ENCODE measurements around the gene CENPT. TPM values are rescaled to one million over a fixed set of nuclear protein-coding genes. Genes with fewer than 3 reads are reported as not detected.

CENPT gene
- total and polyA plus RNA-seq, 2 of the 13 experiments (the other 11 are each of a cell fraction or from before 2014, with no cell fraction given) = 40.9 to 43.3 TPM

DNA sequence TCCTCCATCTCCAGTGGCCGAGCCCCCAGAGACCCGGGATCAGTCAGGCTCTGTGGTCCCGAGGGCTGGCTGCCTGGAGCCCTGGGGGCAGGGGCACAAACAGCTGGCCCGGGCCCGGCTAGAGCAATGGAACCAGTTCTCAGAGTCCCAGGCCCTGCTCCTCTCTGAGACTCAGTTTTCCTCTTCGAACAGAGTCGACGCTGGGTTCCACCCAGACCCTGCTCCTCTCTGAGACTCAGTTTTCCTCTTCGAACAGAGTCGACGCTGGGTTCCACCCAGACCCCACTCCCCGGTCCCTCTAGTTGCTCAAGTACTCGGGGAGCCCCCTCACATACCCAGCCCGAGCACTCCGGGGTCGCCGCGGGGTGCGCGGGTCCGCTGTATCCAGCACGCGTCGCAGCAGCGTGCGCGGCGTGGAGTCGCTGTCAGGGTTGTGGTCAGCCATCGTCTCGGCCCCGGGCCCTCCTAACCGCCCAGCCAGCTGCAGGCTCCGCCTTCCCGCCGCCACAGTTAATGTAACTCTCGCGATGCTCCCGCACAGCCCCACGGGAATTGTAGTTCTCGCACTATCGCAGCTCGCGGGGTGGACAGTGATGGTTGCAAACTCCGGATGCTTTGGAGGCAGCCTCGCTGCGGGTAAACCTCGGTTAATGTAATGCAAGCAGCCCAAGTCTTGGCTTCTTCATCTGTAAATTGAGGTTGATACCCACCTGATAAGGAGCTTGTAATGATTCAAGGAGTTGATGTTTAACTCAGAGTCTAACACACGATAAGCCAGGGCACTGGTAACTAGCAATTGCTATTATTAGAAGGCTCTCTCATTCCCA is 13.9 kb downstream of the CENPT start (continued):
- TF ChIP-seq, protein P1, sequence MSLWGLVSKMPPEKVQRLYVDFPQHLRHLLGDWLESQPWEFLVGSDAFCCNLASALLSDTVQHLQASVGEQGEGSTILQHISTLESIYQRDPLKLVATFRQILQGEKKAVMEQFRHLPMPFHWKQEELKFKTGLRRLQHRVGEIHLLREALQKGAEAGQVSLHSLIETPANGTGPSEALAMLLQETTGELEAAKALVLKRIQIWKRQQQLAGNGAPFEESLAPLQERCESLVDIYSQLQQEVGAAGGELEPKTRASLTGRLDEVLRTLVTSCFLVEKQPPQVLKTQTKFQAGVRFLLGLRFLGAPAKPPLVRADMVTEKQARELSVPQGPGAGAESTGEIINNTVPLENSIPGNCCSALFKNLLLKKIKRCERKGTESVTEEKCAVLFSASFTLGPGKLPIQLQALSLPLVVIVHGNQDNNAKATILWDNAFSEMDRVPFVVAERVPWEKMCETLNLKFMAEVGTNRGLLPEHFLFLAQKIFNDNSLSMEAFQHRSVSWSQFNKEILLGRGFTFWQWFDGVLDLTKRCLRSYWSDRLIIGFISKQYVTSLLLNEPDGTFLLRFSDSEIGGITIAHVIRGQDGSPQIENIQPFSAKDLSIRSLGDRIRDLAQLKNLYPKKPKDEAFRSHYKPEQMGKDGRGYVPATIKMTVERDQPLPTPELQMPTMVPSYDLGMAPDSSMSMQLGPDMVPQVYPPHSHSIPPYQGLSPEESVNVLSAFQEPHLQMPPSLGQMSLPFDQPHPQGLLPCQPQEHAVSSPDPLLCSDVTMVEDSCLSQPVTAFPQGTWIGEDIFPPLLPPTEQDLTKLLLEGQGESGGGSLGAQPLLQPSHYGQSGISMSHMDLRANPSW (CRISPR knock-in tag; IDR thresholded peaks at IDR 0.05; ENCODE audit: borderline replicate concordance) = peak; percentile 64; the same call in 1 of the 2 replicates
- TF ChIP-seq ATM (IDR thresholded peaks at IDR 0.05; ENCODE audit: borderline replicate concordance) (no peak), CEBPG (CRISPR knock-in tag; IDR thresholded peaks at IDR 0.05) (peak; percentile 49; the same call in 1 of the 2 replicates), ZFP36L2 (CRISPR knock-in tag; IDR thresholded peaks at IDR 0.05) (no peak), ZSCAN25 (CRISPR knock-in tag; IDR thresholded peaks at IDR 0.05) (peak; percentile 66; the same call in 1 of the 2 replicates), SRSF4 (IDR thresholded peaks at IDR 0.05; ENCODE audit: low read depth, low read length, poor library complexity, severe bottlenecking) (no peak), ZNF24 (IDR thresholded peaks at IDR 0.05) (no peak), GATA4 (IDR thresholded peaks at IDR 0.05; ENCODE audit: borderline replicate concordance, low read depth) (0 out of 2 replicates have a peak, but pooled peaks have one; percentile 59), HOXD1 (CRISPR knock-in tag; IDR thresholded peaks at IDR 0.05) (no peak)
- TF ChIP-seq, protein P2, sequence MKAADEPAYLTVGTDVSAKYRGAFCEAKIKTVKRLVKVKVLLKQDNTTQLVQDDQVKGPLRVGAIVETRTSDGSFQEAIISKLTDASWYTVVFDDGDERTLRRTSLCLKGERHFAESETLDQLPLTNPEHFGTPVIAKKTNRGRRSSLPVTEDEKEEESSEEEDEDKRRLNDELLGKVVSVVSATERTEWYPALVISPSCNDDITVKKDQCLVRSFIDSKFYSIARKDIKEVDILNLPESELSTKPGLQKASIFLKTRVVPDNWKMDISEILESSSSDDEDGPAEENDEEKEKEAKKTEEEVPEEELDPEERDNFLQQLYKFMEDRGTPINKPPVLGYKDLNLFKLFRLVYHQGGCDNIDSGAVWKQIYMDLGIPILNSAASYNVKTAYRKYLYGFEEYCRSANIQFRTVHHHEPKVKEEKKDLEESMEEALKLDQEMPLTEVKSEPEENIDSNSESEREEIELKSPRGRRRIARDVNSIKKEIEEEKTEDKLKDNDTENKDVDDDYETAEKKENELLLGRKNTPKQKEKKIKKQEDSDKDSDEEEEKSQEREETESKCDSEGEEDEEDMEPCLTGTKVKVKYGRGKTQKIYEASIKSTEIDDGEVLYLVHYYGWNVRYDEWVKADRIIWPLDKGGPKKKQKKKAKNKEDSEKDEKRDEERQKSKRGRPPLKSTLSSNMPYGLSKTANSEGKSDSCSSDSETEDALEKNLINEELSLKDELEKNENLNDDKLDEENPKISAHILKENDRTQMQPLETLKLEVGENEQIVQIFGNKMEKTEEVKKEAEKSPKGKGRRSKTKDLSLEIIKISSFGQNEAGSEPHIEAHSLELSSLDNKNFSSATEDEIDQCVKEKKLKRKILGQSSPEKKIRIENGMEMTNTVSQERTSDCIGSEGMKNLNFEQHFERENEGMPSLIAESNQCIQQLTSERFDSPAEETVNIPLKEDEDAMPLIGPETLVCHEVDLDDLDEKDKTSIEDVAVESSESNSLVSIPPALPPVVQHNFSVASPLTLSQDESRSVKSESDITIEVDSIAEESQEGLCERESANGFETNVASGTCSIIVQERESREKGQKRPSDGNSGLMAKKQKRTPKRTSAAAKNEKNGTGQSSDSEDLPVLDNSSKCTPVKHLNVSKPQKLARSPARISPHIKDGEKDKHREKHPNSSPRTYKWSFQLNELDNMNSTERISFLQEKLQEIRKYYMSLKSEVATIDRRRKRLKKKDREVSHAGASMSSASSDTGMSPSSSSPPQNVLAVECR (CRISPR knock-in tag; IDR thresholded peaks at IDR 0.05; ENCODE audit: borderline replicate concordance) = peak; percentile 97
- TF ChIP-seq, protein P3, sequence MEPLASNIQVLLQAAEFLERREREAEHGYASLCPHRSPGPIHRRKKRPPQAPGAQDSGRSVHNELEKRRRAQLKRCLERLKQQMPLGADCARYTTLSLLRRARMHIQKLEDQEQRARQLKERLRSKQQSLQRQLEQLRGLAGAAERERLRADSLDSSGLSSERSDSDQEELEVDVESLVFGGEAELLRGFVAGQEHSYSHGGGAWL (CRISPR knock-in tag; IDR thresholded peaks at IDR 0.05) = peak; percentile 93
- TF ChIP-seq, protein P4, sequence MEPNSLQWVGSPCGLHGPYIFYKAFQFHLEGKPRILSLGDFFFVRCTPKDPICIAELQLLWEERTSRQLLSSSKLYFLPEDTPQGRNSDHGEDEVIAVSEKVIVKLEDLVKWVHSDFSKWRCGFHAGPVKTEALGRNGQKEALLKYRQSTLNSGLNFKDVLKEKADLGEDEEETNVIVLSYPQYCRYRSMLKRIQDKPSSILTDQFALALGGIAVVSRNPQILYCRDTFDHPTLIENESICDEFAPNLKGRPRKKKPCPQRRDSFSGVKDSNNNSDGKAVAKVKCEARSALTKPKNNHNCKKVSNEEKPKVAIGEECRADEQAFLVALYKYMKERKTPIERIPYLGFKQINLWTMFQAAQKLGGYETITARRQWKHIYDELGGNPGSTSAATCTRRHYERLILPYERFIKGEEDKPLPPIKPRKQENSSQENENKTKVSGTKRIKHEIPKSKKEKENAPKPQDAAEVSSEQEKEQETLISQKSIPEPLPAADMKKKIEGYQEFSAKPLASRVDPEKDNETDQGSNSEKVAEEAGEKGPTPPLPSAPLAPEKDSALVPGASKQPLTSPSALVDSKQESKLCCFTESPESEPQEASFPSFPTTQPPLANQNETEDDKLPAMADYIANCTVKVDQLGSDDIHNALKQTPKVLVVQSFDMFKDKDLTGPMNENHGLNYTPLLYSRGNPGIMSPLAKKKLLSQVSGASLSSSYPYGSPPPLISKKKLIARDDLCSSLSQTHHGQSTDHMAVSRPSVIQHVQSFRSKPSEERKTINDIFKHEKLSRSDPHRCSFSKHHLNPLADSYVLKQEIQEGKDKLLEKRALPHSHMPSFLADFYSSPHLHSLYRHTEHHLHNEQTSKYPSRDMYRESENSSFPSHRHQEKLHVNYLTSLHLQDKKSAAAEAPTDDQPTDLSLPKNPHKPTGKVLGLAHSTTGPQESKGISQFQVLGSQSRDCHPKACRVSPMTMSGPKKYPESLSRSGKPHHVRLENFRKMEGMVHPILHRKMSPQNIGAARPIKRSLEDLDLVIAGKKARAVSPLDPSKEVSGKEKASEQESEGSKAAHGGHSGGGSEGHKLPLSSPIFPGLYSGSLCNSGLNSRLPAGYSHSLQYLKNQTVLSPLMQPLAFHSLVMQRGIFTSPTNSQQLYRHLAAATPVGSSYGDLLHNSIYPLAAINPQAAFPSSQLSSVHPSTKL (CRISPR knock-in tag; IDR thresholded peaks at IDR 0.05) = peak; percentile 26; the same call in 1 of the 2 replicates
- TF ChIP-seq, protein P5, sequence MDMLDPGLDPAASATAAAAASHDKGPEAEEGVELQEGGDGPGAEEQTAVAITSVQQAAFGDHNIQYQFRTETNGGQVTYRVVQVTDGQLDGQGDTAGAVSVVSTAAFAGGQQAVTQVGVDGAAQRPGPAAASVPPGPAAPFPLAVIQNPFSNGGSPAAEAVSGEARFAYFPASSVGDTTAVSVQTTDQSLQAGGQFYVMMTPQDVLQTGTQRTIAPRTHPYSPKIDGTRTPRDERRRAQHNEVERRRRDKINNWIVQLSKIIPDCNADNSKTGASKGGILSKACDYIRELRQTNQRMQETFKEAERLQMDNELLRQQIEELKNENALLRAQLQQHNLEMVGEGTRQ (IDR thresholded peaks at IDR 0.05; ENCODE audit: low read depth, low read length) = no peak
- TF ChIP-seq, protein P5 (CRISPR knock-in tag; IDR thresholded peaks at IDR 0.05; ENCODE audit: borderline replicate concordance) = no peak
